Measurements from ENCODE around the gene GAPDH.
A peak's percentile ranks its signal among the peaks of the same experiment; 100 is the strongest.

- TF ChIP-seq PRDM4 (tag by site-specific recombination; IDR thresholded peaks at IDR 0.05): peak; percentile 8
- TF ChIP-seq CTCF (tag by site-specific recombination; IDR thresholded peaks at IDR 0.05): no peak
- TF ChIP-seq ZNF416 (tag by site-specific recombination; IDR thresholded peaks at IDR 0.05): no peak
- peak; percentile 57; the same call in 1 of the 2 replicates for TF ChIP-seq ZNF24 (tag by site-specific recombination; IDR thresholded peaks at IDR 0.05)
- no peak; the same call in 1 of the 2 replicates for TF ChIP-seq ZNF398 (tag by site-specific recombination; IDR thresholded peaks at IDR 0.05)
- no peak for TF ChIP-seq ZNF830 (tag by site-specific recombination; IDR thresholded peaks at IDR 0.05; ENCODE audit: low read depth)
- TF ChIP-seq ZNF362 (tag by site-specific recombination; IDR thresholded peaks at IDR 0.05): peak; percentile 99
- peak; percentile 97 for TF ChIP-seq ZBTB8A (tag by site-specific recombination; IDR thresholded peaks at IDR 0.05)
- no peak for TF ChIP-seq TCF7L2 (IDR thresholded peaks at IDR 0.05; ENCODE audit: borderline replicate concordance, low read depth, low read length)
- peak; percentile 26 for TF ChIP-seq PATZ1 (tag by site-specific recombination; IDR thresholded peaks at IDR 0.05)
- TF ChIP-seq SP7 (tag by site-specific recombination; IDR thresholded peaks at IDR 0.05): peak; percentile 70; the same call in 1 of the 2 replicates
- TF ChIP-seq ZNF629 (tag by site-specific recombination; IDR thresholded peaks at IDR 0.05): peak; percentile 78; the same call in 1 of the 2 replicates
Observed at GRCh38 chr12:6533923-6534694, at the start of gene GAPDH.
